Stimulated activated CD4-positive, alpha-beta T cell treated with anti-CD3 and anti-CD28 coated beads, Interleukin-1b, Interleukin-23, amount 100 ng/mL, for 48 hours (primary cell): ENCODE measurements around the gene SUDS3.
"Not testable (repeated sequence)": the region's sequence is repeated elsewhere in the genome, so short reads cannot be mapped to it uniquely, and the experiment has no call there.

Source experiments
- DNase-seq: peaks from one replicate; pipeline ENCODE4 v3.0.0-alpha.2; 2020

SUDS3 gene

DNA sequence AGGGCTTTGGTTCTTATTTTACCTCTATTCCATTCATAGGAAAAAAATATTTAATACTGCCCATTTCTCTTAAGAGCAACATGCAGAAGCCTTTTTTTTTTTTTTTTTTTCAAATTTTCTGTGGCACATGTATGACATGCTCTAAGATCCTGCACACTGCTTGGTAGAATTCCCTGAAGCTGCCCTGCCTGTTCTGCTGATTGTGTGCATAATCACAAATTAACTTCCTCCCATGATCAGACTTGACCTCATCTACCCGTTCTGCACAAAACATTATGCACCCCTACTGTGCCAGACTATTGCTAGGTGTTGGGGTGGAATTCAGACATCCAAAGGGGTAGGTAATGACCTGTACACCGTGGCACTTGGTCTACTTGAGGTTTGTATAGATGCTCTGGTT is 22.2 kb downstream of the SUDS3 start:
- no peak for DNase-seq

DNA sequence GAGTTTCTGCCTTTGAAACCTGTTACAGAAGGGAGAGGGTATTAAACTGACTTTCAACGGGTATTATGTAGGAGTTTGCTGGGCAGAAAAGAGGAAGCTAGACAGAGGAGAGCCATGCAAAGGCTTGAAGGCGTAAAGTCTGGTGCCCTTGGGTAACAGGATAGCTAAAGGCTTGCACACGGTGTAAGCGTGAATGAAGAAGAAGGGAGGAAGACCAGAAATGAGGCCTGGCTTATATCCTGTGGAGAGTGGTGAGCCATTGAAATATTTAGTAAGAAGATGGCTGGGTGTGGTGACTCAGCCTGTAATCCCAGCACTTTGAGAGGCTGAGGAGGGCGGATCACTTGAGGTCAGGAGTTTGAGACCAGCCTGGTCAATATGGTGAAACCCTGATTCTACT is 22.6 kb downstream of the SUDS3 start:
- DNase-seq: no peak

- DNase-seq: no peak
Measured at GRCh38 chr12:118402251-118402650, 25.9 kb downstream of the SUDS3 start.

DNA sequence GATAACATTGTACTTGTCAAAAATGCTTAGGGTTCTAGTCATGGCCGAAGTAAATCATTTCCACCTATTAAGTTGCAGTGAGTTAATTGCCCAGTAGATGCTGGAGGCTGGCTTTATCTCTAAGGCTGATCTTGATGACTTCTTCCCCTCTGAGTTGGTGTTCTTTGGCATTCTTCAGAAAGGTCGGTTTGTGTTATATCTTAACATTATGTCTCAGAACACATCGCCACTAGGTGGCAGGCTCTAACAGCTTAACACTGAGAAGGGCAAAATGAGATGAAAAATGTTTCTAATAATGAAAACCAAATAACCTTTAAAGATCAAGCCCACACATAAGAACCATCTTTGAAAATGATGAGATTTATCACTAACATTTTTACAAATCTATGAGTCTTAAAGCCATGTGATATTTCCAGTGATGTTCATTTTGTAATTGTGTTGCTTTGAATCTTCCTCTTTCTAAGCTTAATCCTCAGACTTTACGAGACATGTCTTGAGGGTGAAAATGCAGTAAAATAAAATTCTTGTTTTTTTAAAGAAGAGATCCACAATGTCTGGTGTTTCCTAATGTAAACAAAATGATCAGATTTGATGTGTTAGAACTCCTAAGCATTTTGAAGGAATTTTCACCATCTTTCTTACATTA is 28.6 kb downstream of the SUDS3 start:
- DNase-seq: peak; percentile 43

GRCh38 chr12:118408241-118408640 is 31.9 kb downstream of the SUDS3 start:
- not testable (repeated sequence) for DNase-seq

DNA sequence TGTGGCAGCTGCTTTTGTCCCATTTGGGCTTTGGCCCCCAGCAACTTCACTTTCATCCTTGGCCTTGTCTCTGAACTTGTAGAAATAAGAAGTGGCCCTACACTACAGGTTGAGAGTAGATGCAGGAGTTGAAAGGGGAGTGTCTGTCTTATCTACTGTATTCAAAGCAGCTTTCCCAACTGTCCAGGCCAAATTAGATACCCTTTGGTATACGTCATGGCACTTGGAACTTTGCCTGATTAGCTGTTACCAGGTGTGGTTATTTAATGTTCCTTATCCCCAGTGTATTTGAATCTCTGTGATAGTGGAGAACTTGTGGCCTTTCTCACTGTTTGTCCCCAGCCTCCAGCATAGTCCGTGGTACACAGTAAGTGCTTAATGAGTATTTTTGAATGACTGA is 33.5 kb downstream of the SUDS3 start:
- DNase-seq: no peak

- no peak for DNase-seq
Measured at GRCh38 chr12:118417942-118418341, 41.6 kb downstream of the SUDS3 start.

GRCh38 chr12:118418385-118419057 is 42.2 kb downstream of the SUDS3 start:
- no peak for DNase-seq

- no peak for DNase-seq
Measured at GRCh38 chr12:118420673-118421072, 44.3 kb downstream of the SUDS3 start.

GRCh38 chr12:118424884-118425283 is 48.5 kb downstream of the SUDS3 start:
- no peak for DNase-seq

DNA sequence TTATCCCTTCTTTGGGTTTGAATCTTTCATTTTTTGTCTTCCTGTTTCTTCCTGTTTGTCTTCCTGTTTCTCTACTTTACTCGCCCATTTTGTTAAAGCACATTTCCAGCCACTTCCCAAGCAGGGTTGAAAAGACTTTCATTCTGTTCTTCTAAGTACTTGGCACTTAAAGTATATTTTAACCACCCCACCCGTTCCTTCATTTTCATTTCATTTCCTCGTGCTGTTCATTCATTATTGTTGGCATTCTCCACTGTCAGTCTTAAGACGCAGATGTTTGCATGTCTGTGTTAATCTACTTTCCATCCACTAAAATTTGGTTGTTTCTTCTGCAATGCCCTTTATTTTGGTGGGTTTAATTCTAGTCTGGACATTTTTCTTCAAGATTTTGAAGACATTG is 49.0 kb downstream of the SUDS3 start:
- no peak for DNase-seq

DNA sequence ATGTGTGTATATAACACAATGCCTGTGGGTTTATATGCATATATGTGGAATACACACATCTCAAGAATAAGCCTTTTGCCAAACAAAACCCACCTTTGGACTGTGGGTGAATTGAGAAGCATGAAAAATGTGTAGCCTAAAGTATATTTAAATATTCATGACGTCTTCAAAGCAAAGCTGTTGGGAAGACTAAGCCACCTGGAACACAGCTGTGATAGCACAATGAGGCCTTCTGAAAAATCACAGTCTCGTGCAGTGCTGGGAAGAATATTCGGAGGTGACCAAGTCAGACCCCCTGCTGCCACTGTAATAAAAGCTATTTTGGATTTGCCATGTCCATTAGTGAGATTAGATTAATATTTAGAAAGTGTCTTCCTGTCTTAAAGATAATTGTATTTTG is 51.5 kb downstream of the SUDS3 start:
- DNase-seq: no peak

- no peak for DNase-seq
Measured at GRCh38 chr12:118428643-118429042, 52.3 kb downstream of the SUDS3 start.

DNA sequence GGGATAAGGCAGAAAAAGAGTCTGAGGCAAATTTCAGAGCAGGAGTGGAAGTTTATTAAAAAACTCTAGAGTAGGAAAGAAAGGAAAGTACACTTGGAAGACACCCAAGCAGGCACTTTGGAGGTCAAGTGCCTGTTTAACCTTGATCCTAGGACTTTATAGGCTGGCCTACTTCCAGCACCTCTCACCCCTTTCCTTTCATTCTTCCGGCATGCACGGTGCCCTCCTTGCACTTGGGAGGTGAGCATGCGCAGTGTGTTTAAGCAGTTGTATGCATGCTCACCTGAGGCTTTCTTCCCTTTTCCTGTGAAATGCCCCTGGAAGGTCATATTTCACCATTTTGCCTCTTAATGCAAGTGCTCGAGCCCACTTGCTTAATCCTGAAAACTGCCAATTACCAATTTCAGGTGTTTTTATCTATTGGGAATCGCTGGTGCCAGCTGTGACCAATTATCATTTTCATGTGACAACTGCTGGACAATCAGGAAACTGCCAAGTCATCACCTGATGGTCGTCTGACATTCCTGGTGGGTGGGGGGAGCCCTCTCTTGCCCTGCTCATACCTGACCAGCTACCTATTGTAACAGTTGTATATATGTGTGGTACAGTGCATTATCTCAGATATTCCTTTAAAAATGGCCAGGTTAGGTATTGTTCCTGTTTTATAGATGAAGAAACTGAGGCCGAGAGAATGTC is 53.5 kb downstream of the SUDS3 start:
- DNase-seq: no peak

GRCh38 chr12:118430516-118430915 is 54.2 kb downstream of the SUDS3 start:
- no peak for DNase-seq

DNA sequence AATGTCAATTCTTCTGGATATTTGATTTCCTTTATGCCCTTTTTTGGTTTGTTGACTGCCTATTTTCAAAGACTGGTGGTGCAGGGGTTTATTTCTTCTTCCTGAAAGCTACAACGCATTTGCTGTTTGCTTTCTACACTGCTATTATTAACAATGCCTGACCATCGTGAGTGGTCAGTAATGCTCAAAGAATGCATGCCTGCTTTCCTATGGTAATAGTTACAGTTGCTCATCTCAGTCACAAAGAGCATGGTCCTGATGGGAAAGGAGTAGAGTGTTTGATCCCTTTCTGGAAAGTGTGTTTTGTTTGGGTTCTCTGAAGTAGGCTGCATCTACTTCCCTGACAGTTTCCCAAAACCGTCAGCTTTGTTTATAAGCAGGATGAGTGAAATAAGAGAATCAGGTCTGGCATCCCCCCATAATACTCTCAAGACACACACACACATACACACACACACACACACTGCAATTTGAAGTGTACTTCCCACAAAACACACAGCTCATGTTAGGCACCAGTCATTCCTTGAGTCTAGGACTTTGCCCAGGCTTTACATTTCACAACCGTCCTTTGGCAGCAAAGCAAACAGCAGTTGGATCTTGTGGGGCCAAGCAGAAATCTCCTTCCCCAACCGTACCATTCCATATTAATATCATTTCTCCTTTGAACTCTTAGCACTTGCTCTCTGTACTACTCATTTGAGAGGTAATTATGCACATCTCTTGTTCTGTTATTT is 56.6 kb downstream of the SUDS3 start:
- DNase-seq: no peak

- no peak for DNase-seq
Measured at GRCh38 chr12:118436002-118436730, 59.8 kb downstream of the SUDS3 start.

DNA sequence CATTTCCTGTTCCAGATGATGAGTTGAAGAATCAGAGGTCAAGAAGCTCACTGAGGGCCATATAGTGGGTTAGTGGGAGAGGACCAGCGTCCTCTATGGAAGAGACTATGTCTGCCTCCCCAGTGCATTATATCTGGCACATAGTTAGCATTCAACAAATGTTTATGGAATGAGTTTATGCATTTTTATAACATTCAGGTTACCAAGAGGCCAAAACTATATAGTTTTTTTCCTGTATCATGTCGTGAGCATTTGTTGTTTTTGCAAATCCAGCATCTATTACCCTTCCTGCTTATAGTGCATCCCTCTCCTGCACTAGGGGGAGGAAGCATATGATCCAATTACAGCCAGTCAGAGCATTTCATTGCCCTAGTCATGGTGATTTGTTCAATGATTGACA is 60.6 kb downstream of the SUDS3 start:
- DNase-seq: no peak

- DNase-seq: no peak
Measured at GRCh38 chr12:118439068-118439467, 62.7 kb downstream of the SUDS3 start.

DNA sequence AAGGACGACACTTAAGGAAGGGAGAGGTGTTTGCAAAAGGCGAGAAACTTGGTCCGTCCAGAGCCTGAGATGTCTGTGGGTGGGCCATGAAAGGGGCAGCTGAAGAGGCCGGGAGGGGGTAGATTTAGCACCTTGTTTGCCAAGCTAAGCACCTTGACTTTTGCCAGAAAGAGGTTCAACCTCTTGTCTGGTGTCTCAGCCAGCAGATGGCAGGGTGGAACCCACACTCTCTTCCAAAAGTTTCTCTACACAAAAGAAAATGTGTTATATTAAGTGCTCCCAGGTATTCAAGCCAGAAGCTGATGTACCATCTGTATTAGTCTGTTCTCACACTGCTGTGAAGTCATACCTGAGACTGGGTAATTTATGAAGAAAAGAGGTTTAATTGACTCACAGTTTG is 69.9 kb downstream of the SUDS3 start:
- no peak for DNase-seq

DNA sequence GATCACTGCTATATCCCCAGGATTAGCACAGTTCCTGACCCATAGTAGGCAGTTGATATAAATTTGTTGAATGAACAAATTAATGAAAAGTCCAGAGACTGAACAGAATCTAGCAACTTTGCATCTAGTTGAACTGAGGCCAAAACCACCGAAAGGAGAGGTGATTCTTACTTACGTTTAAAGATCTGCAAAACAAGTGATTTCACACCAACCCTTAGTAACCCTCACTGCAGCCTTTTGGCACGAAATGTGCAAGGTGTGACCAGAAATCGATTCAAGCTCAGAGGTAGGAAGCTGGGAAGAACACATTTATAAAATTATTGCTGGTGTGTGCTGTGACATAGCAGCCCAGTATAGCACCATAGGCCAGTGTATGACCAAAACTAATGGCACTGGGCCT is 70.8 kb downstream of the SUDS3 start:
- no peak for DNase-seq

GRCh38 chr12:118448341-118448740 is 72.0 kb downstream of the SUDS3 start:
- no peak for DNase-seq

DNA sequence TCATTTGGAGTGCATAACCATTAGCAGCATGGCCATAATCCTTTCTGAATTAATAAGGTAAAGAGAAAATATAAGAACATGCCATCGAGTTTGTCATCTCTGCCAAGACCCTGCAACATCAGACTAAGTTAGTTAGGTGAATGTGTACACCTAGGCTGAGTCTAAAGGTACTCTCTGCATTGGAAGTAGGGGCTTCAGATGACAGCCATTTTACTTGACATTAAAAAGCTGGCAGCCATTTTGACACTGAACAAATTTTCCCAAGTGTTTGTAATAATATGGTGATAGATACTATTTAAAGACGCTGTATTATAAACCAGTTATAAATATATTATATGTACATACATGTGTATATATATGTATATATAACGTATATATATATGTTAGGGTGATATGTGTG is 79.0 kb downstream of the SUDS3 start:
- DNase-seq: no peak
